CD4-positive, alpha-beta memory T cell (primary cell): ENCODE results near the gene GANAB. TPM values are rescaled to one million over a fixed set of nuclear protein-coding genes. Genes with fewer than 3 reads are reported as not detected.

Source experiments
- CTCF ChIA-PET: fragments of 350-600 bp; sonication (Branson Sonifier 250); formaldehyde crosslinking; loops from one replicate; lab custom pipeline; 2021; ENCODE audit warnings: inconsistent platforms; ENCODE audit not compliant: partially characterized antibody; lab: Charles Lee
- POLR2A ChIA-PET: fragments of 350-600 bp; sonication (Branson Sonifier 250); formaldehyde crosslinking; loops from one replicate; lab custom pipeline; 2021; ENCODE audit not compliant: partially characterized antibody; lab: Charles Lee
- DNase-seq, 5 donors: peaks; one replicate each; pipeline versions ENCODE4 v3.0.0 to v3.0.0-alpha.2; 2020 to 2022; ENCODE audit warnings: mixed read lengths in 1 of 5
- H3K27ac ChIP-seq: one replicate; pipeline ENCODE4 v1.7.0; 2013; ENCODE audit warnings: low read depth, low read length
- H3K27me3 ChIP-seq: 2 replicates; pipeline ENCODE4 v1.7.0; 2013; ENCODE audit warnings: mild to moderate bottlenecking, low read length, moderate library complexity; ENCODE audit not compliant: insufficient read depth
- H3K36me3 ChIP-seq: 2 replicates; pipeline ENCODE4 v1.7.0; 2013; ENCODE audit warnings: mild to moderate bottlenecking, low read length, moderate library complexity; ENCODE audit not compliant: insufficient read depth
- H3K4me1 ChIP-seq: 2 replicates; pipeline ENCODE4 v1.7.0; 2013; ENCODE audit warnings: mild to moderate bottlenecking, low read length, moderate library complexity; ENCODE audit not compliant: insufficient read depth
- H3K4me3 ChIP-seq, 2 donors: one replicate each; pipeline ENCODE4 v1.7.0; 2013; ENCODE audit warnings: low read length in 2 of 2, mild to moderate bottlenecking in 1 of 2
- H3K9me3 ChIP-seq, 2 donors: one replicate each; pipeline ENCODE4 v1.7.0; 2013; ENCODE audit warnings: low read length in 2 of 2, control low read depth in 1 of 2; ENCODE audit not compliant: control insufficient read depth in 1 of 2
- H3K27ac Mint-ChIP-seq, 7 donors: one replicate each; pipeline ENCODE4 v1.8.0; 2020 to 2021; ENCODE audit warnings: mixed read lengths in 7 of 7, mild to moderate bottlenecking in 6 of 7, inconsistent platforms in 3 of 7, moderate library complexity in 3 of 7
- H3K27me3 Mint-ChIP-seq, 2 donors: one replicate each; pipeline ENCODE4 v1.8.0; 2020 to 2021; ENCODE audit warnings: mixed read lengths in 2 of 2
- H3K36me3 Mint-ChIP-seq, 2 donors: one replicate each; pipeline ENCODE4 v1.8.0; 2020 to 2021; ENCODE audit warnings: mixed read lengths in 2 of 2, inconsistent platforms in 1 of 2, mild to moderate bottlenecking in 1 of 2
- H3K4me1 Mint-ChIP-seq, 4 donors: one replicate each; pipeline ENCODE4 v1.8.0; 2020 to 2021; ENCODE audit warnings: mixed read lengths in 4 of 4, mild to moderate bottlenecking in 1 of 4
- H3K4me3 Mint-ChIP-seq, 8 donors: one replicate each; pipeline ENCODE4 v1.8.0; 2020 to 2021; ENCODE audit warnings: mixed read lengths in 8 of 8, mild to moderate bottlenecking in 7 of 8, moderate library complexity in 6 of 8, inconsistent platforms in 3 of 8
- H3K9me3 Mint-ChIP-seq, 8 donors: one replicate each; pipeline ENCODE4 v1.8.0; 2020 to 2021; ENCODE audit warnings: mixed read lengths in 8 of 8, mild to moderate bottlenecking in 5 of 8, inconsistent platforms in 3 of 8, moderate library complexity in 1 of 8
- intact Hi-C: fragments of 100-400 bp; cut with micrococcal nuclease; formaldehyde crosslinking; loops from one replicate; pipeline ENCODE4 v1.15.1; 2023
- polyA plus RNA-seq, 2 donors: library from polyadenylated mRNA; unstranded; fragments of 300-500 nt; fragmentation: Illumina TruSeq; gene quantifications; one replicate each; pipeline ENCODE4 v1.2.3, GENCODE V29; 2021
- total RNA-seq, 2 experiments: library from RNA; stranded (reverse); gene quantifications; one replicate each; pipeline ENCODE4 v1.2.3, GENCODE V29; 2021

The GANAB gene
- total and polyA plus RNA-seq, 4 experiments from 2014 or later = 122 to 262 (median 201) TPM

DNA sequence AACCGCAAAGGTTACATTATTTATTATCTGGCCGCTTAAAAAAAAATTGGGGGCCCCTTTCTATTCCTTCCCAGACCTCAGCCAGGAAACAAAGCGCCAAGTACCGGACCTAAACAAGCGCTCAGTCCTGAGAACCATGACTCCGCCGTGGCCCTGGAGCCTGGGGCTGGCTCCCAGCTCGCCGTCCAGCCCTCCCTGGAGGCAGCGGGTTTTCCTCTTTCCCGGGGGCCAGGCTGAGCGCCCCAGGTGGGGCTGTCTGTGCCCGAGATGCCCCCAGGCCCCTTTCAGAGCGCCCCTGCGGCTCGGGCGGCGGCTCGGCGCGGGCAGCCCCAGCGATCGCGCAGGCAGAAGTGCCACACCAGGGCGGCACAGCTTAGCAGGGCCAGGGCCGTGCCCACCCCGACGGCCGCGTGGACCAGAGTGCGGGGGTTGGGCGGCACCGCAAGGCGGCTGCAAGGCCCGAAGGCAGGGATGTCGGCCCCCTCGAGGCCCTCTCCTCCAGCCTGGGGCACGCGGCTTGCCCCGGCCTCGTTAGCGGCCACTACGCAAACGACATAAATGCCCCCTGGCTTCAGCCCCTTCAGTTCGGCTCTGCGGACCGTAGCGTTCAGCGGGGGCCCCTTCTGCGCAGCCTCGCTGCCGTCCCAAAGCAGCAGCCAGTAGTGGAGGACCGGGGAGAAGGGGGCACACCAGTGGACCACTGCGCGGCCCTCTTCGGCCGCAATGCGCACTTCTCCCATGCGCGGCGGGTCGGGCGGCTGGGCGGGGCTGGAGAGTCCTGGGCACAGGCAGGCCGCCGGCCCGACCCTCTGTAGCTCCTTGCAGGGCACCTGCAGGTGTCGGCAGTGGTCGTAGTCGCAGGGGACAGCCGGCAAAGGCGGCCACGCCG lies 41.3 kb upstream of the GANAB start:
- Histone ChIP-seq H3K36me3 (no peaks in the 10 kb centered on the region), H3K27me3 (no peaks in the 10 kb centered on the region), H3K9me3 (no peaks in the 10 kb centered on the region), H3K4me1 (no peaks in the 10 kb centered on the region), H3K4me3 (no peak overlapping the region), H3K27ac (no peak overlapping the region)
- Mint-ChIP-seq H3K27ac (no peak overlapping the region), H3K4me1 (no peaks in the 10 kb centered on the region), H3K4me3 (no peak overlapping the region), H3K27me3 (peaks cover 0 to 5% of the 10 kb centered on the region in 2 donors), H3K36me3 (peaks cover 7 to 10% of the 10 kb centered on the region in 2 donors), H3K9me3 (no peaks in the 10 kb centered on the region)
- no peak for DNase-seq
- ChIA-PET POLR2A (interaction anchor here (1.0 to 1.2 kb wide), 2 partner anchors 17 to 22 kb away, joined by 3 read pairs; partner anchors contain the start of genes C11orf98 and CSKMT), CTCF (interaction anchor here (1.2 kb wide), 1 partner anchor 100 kb away, joined by 3 read pairs; no protein-coding TSS in a partner anchor)
- intact Hi-C loops = no loop called here

DNA sequence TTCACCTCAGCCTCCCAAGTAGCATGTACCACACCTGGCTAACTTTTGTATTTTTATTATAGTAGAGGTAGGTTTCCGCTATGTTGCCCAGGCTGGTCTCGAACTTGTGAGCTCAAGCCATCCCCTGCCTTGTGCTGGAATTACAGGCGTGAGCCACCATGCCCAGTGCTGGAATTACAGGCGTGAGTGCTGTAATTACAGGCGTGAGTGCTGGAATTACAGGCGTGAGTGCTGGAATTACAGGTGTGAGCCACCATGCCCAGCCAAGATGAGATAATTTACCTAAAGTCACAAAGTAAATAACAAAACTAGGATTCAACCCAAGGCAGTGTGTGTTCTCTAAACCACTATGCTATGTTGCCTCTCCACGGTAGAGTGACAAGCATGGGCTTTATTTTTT lies 36.1 kb upstream of the GANAB start:
- Mint-ChIP-seq H3K4me3 (no peak overlapping the region), H3K27ac (no peak overlapping the region), H3K36me3 (peaks cover 6 to 13% of the 10 kb centered on the region in 2 donors), H3K4me1 (peaks cover 10 to 27% (median 19%) of the 10 kb centered on the region in 4 donors), H3K27me3 (peaks cover 0 to 5% of the 10 kb centered on the region in 2 donors), H3K9me3 (no peaks in the 10 kb centered on the region)
- no peaks in the 10 kb centered on the region for H3K27me3 ChIP-seq
- CTCF ChIA-PET = interaction anchor here (1.8 kb wide), 1 partner anchor 11 kb away, joined by 9 read pairs; no protein-coding TSS in a partner anchor
- H3K9me3 ChIP-seq = no peaks in the 10 kb centered on the region
- no peak overlapping the region for H3K27ac ChIP-seq
- POLR2A ChIA-PET = interaction anchor here (1.2 kb wide), 1 partner anchor 91 kb away, joined by 5 read pairs; the partner anchor contains the start of gene TUT1
- peaks cover 23% of the 10 kb centered on the region for H3K4me1 ChIP-seq
- no peak for DNase-seq
- intact Hi-C loops = loop anchor here (5.0 kb wide), 1 partner anchor 340 kb away; no protein-coding TSS in a partner anchor
- no peak overlapping the region for H3K4me3 ChIP-seq
- H3K36me3 ChIP-seq = peaks cover 3% of the 10 kb centered on the region

- ChIA-PET CTCF (interaction anchor here (0.7 to 2.8 kb wide), 20 partner anchors 8 to 256 kb away, joined by 3 to 42 read pairs (median 4); partner anchors contain the start of genes C11orf98, CSKMT, LRRN4CL and TUT1), POLR2A (interaction anchor here (0.8 to 19.7 kb wide), 16 partner anchors 9 to 256 kb away, joined by 3 to 494 read pairs (median 5); partner anchors contain the start of genes BSCL2, C11orf98, CSKMT and GANAB)
- peaks cover 14 to 29% of the 10 kb centered on the region in 2 donors for H3K36me3 Mint-ChIP-seq
- no peaks in the 10 kb centered on the region for H3K27me3 ChIP-seq
- H3K27me3 Mint-ChIP-seq = no peaks in the 10 kb centered on the region
- peaks cover 14 to 41% (median 26%) of the 10 kb centered on the region in 4 donors for H3K4me1 Mint-ChIP-seq
- H3K9me3 Mint-ChIP-seq = no peaks in the 10 kb centered on the region
- H3K36me3 ChIP-seq = peaks cover 15% of the 10 kb centered on the region
- peak; percentile 40 to 57 (median 45) for DNase-seq
- H3K4me1 ChIP-seq = peaks cover 36% of the 10 kb centered on the region
- H3K9me3 ChIP-seq = no peaks in the 10 kb centered on the region
- peak overlapping the region in 7 of 8 donors; percentile 57 to 79 (median 69) for H3K4me3 Mint-ChIP-seq
- peak overlapping the region; percentile 33 to 92 (median 76) for H3K27ac Mint-ChIP-seq
- H3K4me3 ChIP-seq = no peak overlapping the region
- no peak overlapping the region for H3K27ac ChIP-seq
- intact Hi-C loops = loop anchor here (1.0 to 5.0 kb wide), 2 partner anchors 181 to 341 kb away; no protein-coding TSS in a partner anchor
Measured at GRCh38 chr11:62680825-62681240, 34.4 kb upstream of the GANAB start.

- peaks cover 18 to 33% of the 10 kb centered on the region in 2 donors for H3K36me3 Mint-ChIP-seq
- H3K27ac ChIP-seq = peak within 1 kb of the TSS; percentile 98
- H3K36me3 ChIP-seq = peaks cover 15% of the 10 kb centered on the region
- H3K4me1 ChIP-seq = peaks cover 37% of the 10 kb centered on the region
- H3K9me3 ChIP-seq = no peaks in the 10 kb centered on the region
- CTCF ChIA-PET = interaction anchor here (0.9 to 2.8 kb wide), 5 partner anchors 10 to 185 kb away, joined by 3 to 42 read pairs (median 5); partner anchors contain the start of genes C11orf98, CSKMT and LRRN4CL
- peak within 1 kb of the TSS; percentile 87 to 98 (median 92) for H3K4me3 Mint-ChIP-seq
- peak within 1 kb of the TSS; percentile 58 to 95 for H3K4me3 ChIP-seq
- H3K9me3 Mint-ChIP-seq = no peaks in the 10 kb centered on the region
- DNase-seq = peak; percentile 80 to 90 (median 82)
- H3K27me3 ChIP-seq = no peaks in the 10 kb centered on the region
- no peaks in the 10 kb centered on the region for H3K27me3 Mint-ChIP-seq
- peaks cover 16 to 50% (median 31%) of the 10 kb centered on the region in 4 donors for H3K4me1 Mint-ChIP-seq
- POLR2A ChIA-PET = interaction anchor here (0.6 to 19.7 kb wide), 16 partner anchors 8 to 254 kb away, joined by 3 to 494 read pairs (median 8); partner anchors contain the start of genes B3GAT3, BSCL2, C11orf98 and CSKMT
- intact Hi-C loops = loop anchor here (1.0 to 5.0 kb wide), 6 partner anchors 8 to 257 kb away; partner anchors contain the start of genes C11orf98, CSKMT, INTS5 and UQCC3
- H3K27ac Mint-ChIP-seq = peak within 1 kb of the TSS; percentile 86 to 99 (median 95)
Measured at GRCh38 chr11:62678770-62679696, 32.6 kb upstream of the GANAB start, which contains the start of gene UBXN1. Gene UBXN1 (minus strand): TSS chr11:62679073. CDS start chr11:62678923, 150 bp downstream.

DNA sequence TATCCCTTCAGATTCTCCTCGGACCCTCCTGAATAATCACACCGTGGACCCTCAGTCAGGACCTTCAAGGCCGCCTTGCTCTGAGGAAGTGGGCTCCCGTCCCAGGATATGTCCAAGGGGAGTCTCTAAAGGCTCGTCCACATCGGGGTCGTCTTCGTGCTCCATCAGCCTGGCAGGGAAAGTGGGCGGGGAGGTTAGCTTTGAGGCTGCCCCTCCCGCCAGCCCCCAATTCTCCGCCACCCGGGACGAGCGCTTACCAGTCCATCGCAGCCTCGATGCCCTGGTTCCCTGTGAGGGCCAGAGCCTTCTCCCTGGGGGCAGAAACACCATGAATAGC lies 32.0 kb upstream of the GANAB start:
- peak overlapping the region; percentile 87 to 98 (median 92) for H3K4me3 Mint-ChIP-seq
- H3K27ac ChIP-seq = peak overlapping the region; percentile 98
- no peaks in the 10 kb centered on the region for H3K9me3 Mint-ChIP-seq
- no peak for DNase-seq
- ChIA-PET CTCF (no interaction called here), POLR2A (interaction anchor here (0.6 to 19.7 kb wide), 10 partner anchors 7 to 178 kb away, joined by 3 to 494 read pairs (median 8); partner anchors contain the start of genes BSCL2, C11orf98, CSKMT and GNG3)
- H3K4me1 ChIP-seq = peaks cover 43% of the 10 kb centered on the region
- peaks cover 17 to 51% (median 34%) of the 10 kb centered on the region in 4 donors for H3K4me1 Mint-ChIP-seq
- H3K9me3 ChIP-seq = no peaks in the 10 kb centered on the region
- peaks cover 18 to 36% of the 10 kb centered on the region in 2 donors for H3K36me3 Mint-ChIP-seq
- H3K27me3 ChIP-seq = no peaks in the 10 kb centered on the region
- intact Hi-C loops = loop anchor here (2.0 to 5.0 kb wide), 4 partner anchors 14 to 256 kb away; partner anchors contain the start of genes C11orf98, CSKMT and INTS5
- H3K27me3 Mint-ChIP-seq = no peaks in the 10 kb centered on the region
- peak overlapping the region; percentile 58 to 95 for H3K4me3 ChIP-seq
- H3K27ac Mint-ChIP-seq = peak overlapping the region; percentile 86 to 99 (median 95)
- H3K36me3 ChIP-seq = peaks cover 15% of the 10 kb centered on the region

GRCh38 chr11:62677714-62678113 lies 31.3 kb upstream of the GANAB start:
- no peaks in the 10 kb centered on the region for H3K9me3 Mint-ChIP-seq
- peak overlapping the region; percentile 98 for H3K27ac ChIP-seq
- peaks cover 50% of the 10 kb centered on the region for H3K4me1 ChIP-seq
- POLR2A ChIA-PET = interaction anchor here (1.3 to 19.7 kb wide), 10 partner anchors 11 to 179 kb away, joined by 3 to 494 read pairs (median 5); partner anchors contain the start of genes C11orf98, CSKMT, GANAB and MTA2
- no peaks in the 10 kb centered on the region for H3K27me3 Mint-ChIP-seq
- H3K27me3 ChIP-seq = no peaks in the 10 kb centered on the region
- DNase-seq = no peak
- H3K36me3 Mint-ChIP-seq = peaks cover 18 to 39% of the 10 kb centered on the region in 2 donors
- CTCF ChIA-PET = interaction anchor here (1.4 to 1.6 kb wide), 2 partner anchors 10 to 13 kb away, joined by 3 to 6 read pairs; partner anchors contain the start of genes C11orf98 and CSKMT
- peak overlapping the region; percentile 86 to 99 (median 95) for H3K27ac Mint-ChIP-seq
- H3K4me3 ChIP-seq = peak overlapping the region; percentile 17 to 95
- intact Hi-C loops = loop anchor here (2.0 to 5.0 kb wide), 4 partner anchors 13 to 255 kb away; partner anchors contain the start of genes C11orf98, CSKMT and INTS5
- H3K9me3 ChIP-seq = no peaks in the 10 kb centered on the region
- H3K4me3 Mint-ChIP-seq = peak overlapping the region; percentile 87 to 98 (median 92)
- peaks cover 15% of the 10 kb centered on the region for H3K36me3 ChIP-seq
- H3K4me1 Mint-ChIP-seq = peaks cover 18 to 58% (median 38%) of the 10 kb centered on the region in 4 donors
